ENCODE measurements around the gene CNTN5.

Gene CNTN5

DNA sequence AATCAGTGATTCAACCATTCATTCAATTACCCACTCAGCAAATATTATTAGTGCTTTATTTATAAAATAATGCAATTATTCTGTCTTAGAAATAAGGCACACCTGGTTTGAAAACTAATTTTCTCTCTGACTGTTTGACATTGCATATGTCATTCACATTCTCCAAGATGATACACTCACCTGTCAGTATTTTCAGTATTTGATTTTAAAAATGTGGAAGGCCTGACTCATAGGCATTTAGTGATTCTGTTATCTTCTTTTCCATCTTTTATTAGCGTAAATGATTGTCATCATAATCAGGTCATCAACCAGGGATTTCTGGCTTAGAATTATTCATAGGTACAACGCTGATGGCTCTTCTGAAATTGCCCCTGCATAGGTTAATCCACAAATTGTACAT lies 480.9 kb downstream of the CNTN5 start:
- no peak for DNase-seq (ENCODE audit: low read depth in 1 of 2, low spot score in 1 of 2)

DNA sequence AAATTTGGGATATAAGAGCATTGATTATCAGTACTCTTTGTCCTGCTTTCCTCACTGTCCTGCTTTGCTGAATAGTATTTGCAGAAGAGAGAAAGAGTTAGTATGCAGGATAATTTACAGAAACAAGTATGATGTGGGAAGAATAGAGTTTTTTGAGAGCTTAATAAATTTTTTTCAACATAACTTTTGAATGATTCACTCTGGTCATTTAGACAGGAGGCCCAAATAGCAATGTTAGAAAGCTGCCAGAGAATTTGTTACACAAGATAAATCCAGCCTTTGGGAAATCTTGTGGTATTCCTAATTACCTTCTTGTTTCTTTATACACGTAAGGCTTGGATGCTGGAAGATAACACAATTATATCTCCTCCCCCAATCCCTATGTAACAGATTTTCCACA lies 484.6 kb downstream of the CNTN5 start:
- no peak for DNase-seq (ENCODE audit: low read depth in 1 of 2, low spot score in 1 of 2)

DNA sequence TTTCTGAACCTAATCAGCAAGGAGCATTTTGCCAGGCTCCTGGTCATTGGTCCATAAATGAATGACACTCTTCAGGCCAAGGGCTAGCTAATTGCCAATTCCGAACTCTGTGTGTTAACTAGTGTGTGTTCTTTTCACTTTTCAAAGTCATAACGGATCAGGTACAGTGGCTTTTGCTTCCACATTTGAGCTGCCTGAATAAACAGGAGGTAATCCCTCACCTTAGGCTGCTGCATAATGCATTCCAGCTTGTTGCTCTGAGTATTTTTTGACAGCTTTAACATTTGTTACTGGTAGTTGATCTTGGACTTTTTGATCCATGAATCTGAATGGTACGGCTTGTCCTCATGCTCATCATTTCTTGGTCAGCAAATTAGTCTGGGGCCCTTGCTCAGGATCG lies 485.1 kb downstream of the CNTN5 start:
- DNase-seq (ENCODE audit: low read depth in 1 of 2, low spot score in 1 of 2) = no peak

DNA sequence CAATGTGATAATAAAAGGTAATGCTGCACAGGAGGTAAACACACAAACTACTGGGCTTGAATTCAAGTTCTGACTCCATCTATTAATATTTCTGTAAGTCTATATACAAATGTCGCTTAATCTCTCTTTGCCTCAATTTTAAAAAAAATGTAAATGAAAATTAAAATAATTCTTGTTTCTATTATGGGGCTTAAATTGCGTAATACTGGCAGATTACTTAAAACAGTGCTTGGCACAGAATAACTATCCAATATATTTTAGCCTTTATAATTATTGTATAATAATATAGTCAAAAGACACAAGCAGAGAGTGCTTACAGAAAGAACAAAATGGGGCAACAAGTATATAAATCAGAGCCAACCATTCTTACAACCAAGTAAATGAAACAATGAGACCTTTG lies 489.1 kb downstream of the CNTN5 start:
- DNase-seq (ENCODE audit: low read depth in 1 of 2, low spot score in 1 of 2) = no peak

DNA sequence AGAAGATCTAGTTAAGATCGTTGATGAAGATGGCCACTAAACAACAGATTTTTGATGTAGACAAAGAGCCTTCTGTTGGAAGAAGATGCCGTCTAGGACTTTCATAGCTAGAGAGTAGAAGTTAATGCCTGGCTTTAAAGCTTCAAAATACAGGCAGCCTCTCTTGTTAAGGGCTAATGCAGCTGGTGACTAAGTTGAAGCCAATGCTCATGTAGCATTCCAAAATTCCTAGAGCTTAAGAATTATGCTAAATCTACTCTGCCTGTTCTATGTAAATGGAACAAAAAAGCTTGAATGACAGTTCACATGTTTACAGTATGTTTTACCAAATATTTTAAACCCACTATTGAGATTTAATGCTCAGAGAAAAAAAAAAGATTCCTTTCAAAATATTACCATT lies 492.6 kb downstream of the CNTN5 start:
- no peak for DNase-seq (ENCODE audit: low read depth in 1 of 2, low spot score in 1 of 2)

DNA sequence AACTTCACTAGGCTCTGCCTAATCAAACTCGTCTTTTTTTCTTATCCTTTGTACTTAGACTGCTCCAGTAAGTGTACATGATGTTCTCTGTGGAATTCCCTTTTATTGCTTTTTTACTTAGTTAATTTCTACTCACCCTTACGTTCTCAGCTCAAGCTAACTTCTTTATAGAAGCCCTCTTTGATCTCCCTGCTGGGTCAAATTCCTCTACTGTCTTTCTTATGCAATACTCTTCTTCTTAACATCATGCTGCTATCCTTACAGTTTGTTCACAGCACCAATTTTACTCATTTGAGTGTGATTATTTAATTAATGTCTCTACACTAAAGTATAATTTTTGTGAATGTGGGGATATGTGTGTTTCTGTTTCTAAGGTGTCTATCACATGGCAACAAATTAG lies 498.3 kb downstream of the CNTN5 start:
- no peak for DNase-seq (ENCODE audit: low read depth in 1 of 2, low spot score in 1 of 2)

DNA sequence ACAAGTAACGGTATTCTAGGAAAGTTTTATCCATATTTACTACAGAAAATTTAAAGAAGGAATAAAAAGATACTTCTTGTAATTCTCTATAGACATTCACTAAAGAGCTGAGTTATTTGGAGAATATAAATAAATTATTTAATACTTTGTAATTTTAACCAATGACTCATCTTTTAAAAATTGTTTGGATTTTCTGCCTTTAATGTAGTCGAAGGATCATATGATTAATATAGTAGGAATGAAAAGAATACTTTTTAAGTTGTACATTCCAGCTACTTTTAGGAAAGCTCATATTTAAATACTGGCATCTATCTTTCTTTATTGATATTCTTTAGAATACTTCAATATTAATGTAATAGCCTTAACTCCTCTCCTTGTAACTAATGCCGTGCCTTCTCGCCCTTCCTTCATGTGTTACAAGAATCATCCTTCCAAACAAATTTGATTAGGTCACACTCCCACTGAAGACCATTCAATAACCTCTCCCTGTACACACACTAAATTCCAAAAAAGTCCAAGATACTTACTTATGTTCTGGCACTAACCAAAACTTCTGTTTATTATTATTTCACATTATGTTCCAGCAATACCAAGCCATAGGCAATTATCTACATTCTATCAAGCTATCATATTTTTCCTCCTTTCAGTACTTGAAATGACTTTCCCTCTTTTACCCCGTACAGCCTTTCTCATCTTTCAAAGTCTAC lies 501.9 kb downstream of the CNTN5 start:
- DNase-seq (ENCODE audit: low read depth in 1 of 2, low spot score in 1 of 2) = no peak

DNA sequence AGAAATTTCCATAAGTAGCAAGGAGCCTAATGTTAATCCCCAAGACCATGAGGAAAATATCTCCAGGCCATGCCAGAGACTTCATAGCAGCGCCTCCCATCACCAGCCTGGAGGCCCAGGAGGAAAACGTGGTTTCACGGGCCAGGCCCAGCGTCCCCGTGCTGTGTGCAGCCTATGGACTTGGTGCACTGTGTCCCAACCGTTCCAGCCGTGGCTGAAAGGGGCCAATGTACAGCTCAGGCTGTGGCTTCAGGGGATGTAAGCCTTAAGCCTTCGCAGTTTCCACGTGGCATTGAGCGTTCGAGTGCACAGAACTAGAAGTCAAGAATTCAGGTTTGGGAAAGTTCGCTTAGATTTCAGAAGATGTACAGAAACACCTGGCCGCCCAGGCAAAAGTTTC lies 510.7 kb downstream of the CNTN5 start:
- no peak for DNase-seq (ENCODE audit: low read depth in 1 of 2, low spot score in 1 of 2)

DNA sequence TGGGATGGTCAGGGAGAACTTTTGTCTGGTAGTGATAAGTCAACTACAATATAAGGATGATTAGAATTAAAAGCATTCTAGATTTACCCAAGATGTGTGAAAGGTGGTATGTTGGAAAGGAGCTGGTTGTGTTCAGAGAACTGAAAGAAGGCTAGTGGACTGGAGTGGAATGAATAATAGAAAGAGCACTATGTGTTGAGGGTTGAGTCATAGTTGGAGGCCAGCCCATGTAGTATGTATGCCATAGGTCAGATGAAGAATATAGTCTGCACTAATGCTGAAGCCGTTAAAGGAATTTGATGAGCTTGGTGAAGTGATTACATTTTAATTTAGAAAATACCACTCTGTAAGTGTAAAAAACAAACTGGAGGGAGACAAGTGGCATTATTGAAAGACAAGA lies 514.1 kb downstream of the CNTN5 start:
- no peak for DNase-seq (ENCODE audit: low read depth in 1 of 2, low spot score in 1 of 2)

DNA sequence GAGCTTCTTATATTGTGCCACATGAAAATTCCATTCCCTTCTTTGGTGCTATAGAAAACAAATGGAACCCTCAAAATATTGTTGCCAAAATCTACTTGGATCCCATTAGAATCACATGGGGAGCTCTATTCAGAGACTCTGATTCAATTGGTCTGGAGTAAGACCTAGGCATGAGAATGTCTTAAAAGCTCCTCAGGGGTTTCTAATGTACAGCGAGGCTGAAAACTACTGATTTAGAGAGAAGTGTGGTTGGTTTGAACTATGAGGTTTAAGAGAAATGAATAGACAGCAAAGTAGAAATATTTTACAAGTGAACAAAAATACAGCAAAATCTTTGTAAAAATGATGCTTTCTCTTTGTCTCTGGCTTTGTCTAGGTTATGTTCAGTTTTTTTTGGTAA lies 514.7 kb downstream of the CNTN5 start:
- no peak for DNase-seq (ENCODE audit: low read depth in 1 of 2, low spot score in 1 of 2)

DNA sequence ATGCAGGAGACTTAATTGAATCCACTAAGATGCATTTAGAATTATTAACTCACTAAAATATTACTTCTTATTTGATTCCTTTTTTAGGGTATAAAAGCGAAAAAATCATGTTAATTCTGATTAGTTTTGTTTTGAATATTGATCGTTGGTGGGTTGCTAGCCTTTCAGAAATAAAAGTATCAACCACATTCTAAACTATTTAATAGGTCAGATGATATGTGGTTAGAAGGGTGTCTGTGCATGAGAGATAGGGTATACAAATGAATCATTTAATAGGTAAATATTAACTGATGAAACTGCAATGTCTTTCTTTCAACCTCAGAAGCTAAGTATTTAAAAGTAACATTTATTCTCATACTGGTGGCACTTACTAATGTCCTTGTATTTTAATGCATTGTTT lies 515.1 kb downstream of the CNTN5 start:
- DNase-seq (ENCODE audit: low read depth in 1 of 2, low spot score in 1 of 2) = no peak

DNA sequence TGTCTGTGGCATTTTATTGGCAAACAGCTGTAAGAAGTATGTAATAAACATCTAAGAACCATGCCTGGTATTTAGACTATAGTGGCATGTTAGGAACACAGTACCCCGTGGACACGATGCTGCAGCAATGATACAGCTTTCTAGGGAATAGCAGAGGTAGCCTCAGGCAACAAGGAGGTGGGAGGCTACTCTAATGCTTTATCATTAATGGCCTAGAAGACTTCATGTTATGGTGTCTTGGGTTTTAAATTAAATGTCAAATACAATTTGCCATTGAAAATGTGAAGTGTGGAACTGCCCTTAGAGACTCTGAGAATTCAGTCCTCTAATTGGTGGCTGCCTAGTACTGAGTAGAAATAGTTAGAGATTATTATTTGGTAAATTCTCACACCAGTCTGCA lies 516.9 kb downstream of the CNTN5 start:
- DNase-seq (ENCODE audit: low read depth in 1 of 2, low spot score in 1 of 2) = no peak

DNA sequence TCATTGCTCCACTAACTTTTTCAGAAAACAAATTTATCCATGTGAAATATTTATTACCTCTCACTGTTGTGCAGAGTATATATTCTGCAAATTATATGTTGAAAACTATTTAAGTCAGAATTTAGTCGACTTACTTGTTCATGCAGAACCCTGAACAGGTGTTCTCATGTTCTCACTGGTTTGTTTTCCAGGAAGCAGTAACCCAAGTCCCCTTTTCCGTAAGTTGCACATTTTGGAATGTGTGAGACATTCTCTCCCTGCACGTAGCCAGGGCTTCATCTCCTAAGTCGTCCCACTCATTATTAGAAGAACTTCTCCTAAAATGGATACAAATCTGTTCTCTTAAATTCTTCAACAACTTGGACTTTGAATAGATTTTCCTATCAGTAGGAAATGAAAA lies 524.9 kb downstream of the CNTN5 start:
- no peak for DNase-seq (ENCODE audit: low read depth in 1 of 2, low spot score in 1 of 2)

DNA sequence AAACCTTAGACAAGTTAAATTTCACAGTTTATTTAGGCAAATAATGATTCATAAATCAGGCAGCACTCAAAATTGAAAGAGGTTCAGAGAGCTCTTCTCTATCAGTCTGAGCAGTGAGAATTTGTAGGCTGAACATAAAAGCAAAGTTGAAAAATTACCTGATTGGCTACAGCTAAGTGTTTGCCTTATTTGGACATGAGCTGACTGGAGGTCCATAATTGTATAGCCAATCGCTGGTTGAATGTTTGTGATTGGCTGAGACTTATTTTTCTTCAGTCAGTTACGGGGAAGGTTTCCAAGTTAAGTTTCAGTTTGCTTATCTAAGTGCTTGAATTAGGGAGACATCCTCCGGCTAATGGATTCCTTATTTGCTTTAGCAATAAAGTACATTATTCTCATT lies 527.5 kb downstream of the CNTN5 start:
- no peak for DNase-seq (ENCODE audit: low read depth in 1 of 2, low spot score in 1 of 2)

DNA sequence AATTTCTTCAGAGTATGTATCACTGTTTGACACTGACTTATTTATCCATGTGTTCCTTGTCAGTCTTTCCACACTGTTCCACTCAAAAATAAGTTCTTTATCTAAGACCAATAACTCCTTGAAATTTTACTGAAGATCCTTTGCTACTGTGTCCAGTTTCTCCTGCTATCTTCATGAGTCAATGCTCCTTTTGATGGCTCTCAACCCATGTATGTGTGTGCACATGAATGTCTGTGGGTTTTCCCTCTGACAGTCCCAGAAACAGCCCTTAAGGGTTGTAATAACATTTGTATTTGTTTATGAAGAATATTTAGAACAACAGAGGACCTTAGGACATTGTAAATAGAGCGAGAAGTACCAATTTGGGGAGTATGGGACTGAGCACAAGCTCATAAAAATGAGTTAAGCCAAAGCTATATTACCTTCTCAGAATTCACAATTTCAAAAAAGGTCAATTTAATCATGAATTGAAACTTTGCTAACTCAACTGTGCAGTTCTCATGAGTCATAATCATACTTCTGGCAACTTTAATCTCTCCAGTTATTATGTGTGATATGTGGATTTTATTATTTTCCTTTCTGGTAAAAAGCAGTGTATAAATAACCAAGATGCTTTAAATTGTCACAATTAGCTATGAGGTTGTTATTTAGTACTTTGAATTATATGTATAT lies 533.6 kb downstream of the CNTN5 start:
- no peak for DNase-seq (ENCODE audit: low read depth in 1 of 2, low spot score in 1 of 2)

DNA sequence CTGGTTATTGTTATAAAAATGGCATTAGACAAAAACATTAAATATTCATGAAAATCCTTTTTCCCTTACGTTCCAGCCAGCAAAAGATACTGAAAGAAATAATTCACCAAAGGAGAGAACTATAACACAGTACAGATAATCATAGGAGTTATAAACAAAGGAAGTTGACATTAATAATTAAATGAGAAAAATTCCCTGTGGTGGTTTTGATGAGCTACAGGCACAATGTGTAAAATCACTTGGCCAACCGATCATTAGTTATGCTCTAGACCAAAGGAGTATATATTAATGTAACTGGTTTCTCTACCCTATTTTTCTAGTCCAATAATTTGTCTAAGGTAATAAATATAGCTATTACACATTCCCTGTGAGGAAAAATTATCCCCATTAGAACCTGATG lies 534.7 kb downstream of the CNTN5 start:
- DNase-seq (ENCODE audit: low read depth in 1 of 2, low spot score in 1 of 2) = no peak

DNA sequence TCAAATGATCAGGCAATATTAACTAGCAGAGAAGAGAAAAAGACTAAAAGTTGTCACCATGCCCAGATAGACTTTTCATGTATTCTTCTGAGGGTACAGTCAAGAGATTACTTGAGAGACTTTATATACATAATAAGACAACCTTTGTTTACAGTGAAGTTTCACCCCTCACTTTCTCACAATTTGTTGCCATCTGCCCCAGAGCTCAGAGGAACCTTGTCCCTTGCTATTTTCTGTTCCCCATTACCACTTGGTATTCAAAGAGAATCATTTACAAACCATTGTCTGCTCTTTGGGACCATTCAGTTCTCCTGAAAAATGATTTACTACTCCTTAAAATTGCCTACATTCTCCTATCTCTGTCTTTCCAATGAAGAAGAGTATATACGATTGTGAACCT lies 544.6 kb downstream of the CNTN5 start:
- no peak for DNase-seq (ENCODE audit: low read depth in 1 of 2, low spot score in 1 of 2)

DNA sequence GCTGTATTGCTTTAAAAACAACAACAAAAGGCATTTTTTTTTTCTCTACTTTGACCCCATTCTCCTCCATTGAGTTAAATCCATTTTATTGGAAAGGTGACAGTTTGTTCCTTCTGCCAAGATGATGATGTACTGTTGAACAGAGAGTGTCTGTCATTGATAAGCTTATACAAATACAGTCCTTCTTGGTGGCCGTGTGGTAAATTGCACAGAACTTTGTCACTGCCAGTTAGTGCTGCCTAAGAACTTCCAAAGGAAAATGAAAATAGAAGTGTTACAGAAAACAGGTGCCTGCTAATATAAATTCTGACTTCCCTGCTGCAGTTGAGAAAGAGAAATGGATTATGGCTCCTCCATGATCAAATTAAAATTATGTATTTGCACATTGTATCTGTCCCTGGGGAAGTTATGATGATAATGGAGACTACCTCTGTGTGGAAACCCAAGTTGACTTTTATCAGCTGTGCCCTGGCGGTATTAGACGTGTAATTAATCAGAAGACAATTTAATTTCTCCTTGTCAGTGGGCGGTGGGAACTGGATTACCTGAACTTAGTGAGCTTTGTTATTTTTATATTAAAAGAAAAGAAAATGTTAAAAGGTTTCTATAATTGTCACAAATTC lies 546.7 kb downstream of the CNTN5 start:
- no peak for DNase-seq (ENCODE audit: low read depth in 1 of 2, low spot score in 1 of 2)

DNA sequence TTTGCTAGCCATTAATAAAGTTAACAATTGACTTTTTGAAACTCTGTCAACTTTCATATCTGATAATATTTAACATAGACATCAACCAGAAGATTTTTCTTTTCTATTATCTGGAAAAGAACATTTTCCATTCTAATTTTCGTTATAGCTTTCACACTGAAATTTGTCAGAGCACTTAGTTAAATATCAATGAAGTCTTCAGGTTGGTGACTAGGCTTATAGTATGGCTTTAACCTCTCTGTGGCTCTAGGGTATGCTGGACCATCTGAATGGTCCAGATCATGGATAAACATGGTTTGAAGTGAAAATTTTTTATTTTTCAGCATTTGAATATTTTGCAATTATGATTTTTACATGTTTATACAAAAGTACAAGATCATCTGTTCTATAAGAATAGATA lies 548.1 kb downstream of the CNTN5 start:
- no peak for DNase-seq (ENCODE audit: low read depth in 1 of 2, low spot score in 1 of 2)

DNA sequence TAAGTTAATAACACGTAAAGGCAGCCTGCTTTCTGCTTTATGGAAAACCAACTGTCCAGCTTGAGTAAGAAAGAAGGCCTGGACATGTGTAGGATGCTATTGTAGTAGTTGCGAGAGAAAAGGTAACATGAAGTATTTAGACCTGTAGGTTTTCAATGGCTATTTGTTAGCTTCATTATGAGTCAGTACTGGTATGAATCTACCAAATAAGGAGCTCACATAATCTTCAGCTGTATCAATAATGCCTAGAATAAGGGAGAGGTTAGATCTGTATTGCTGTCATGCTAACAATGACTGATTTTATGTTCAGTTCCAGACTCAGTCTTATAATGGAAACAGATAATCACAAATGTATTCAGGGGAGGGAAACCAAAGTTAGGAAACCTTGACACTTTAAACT lies 550.3 kb downstream of the CNTN5 start:
- no peak for DNase-seq (ENCODE audit: low read depth in 1 of 2, low spot score in 1 of 2)

DNA sequence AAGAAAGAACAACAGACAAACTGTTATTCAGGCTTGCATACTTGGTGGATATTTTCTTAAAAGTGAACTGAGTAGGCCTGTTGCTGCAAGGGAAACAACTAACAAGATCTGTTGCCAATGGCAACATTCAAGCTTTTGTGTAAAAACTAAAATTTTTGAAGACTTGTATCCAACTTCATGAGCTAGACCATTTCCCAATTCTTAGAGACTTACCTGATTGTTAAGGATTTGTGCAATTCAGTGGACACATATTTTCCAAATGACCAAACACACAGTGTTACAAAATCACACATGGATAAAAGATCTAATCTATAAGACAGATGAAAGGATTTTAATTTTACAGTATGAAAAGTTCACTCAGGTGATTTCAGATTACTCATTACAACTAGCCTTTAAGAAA lies 564.1 kb downstream of the CNTN5 start:
- no peak for DNase-seq (ENCODE audit: low read depth in 1 of 2, low spot score in 1 of 2)

DNA sequence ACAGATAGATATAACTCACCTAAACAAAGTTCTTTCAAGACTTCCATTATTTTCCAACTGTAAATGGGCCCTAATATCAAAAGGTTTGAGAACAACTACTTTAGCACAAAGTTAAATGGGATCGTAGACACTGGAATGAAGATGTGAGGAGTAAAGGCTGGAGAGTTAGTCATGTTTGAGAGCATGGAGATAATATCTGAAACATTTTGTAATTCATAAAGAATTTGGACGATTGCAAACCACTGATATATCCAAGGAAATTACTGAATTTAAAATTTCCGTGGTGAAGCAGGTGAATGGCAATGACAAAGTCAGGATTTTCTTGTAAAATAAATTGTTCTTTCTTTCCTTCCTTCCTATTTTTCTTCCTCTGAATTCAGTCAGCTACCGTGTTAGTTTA lies 564.9 kb downstream of the CNTN5 start:
- DNase-seq (ENCODE audit: low read depth in 1 of 2, low spot score in 1 of 2) = no peak

DNA sequence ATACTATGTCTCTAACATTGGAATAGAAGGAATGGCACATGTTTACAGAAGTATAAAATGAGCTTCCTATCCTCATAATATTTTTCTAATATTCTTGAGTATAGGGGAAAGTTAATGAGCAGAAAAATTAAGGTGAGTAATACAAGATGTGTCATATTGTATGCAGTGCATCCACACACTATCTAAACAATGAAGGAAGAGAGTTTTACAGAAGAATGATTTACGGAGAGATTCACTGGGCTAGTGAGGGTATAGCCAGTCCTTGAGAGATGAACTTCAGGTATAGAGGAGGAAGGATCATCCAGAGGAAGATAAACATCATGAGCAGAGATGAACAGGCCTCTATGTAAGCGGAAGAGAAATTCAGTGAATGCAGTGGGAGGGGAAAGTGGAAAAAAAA lies 569.0 kb downstream of the CNTN5 start:
- DNase-seq (ENCODE audit: low read depth in 1 of 2, low spot score in 1 of 2) = no peak

All from activated CD4-positive, alpha-beta T cell treated with anti-CD3 and anti-CD28 coated beads, Interleukin-2, amount 50 U/mL, for 24 hours (primary cell).